ENCODE measurements around the gene TXNRD3.

Gene TXNRD3

DNA sequence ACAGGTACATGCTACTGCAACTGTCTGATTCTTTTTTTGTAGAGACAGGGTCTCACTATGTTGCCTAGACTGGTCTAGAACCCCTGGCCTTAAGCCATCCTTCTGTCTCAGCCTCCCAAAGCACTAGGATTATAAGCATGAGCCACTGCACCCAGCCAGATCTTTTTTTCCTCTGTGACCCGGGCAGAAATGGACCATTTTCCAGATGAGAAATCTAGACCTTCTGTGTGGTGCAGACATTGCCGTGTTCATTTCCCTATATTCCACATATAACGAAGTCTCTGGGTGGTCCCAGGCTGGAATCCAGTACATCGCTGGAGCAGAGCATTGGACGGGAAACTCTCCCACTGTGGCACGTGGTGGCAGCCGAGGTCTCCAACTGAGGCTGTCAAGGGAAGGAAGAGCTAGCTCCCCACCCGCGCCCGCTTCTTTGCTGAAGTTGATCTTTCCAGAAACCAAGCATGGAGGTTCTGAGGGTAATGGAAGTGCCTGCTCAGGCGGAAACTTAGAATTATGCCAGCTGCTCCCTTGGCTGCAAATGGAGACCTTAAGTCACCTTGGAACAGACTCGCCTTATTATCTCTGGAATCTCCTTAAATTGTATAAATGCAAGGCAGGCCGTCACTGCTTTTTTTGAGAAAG lies 23.1 kb upstream of the TXNRD3 start:
- peaks cover 0 to 19% (median 0%) of the 10 kb centered on the region in 11 experiments; a peak in 4 of 22 replicates for H3K27me3 ChIP-seq
- H3K4me1 ChIP-seq, result peaks cover 8 to 46% (median 35%) of the 10 kb centered on the region in 10 experiments
- H3K27ac ChIP-seq, result no peak overlapping the region
- peaks cover 12 to 21% (median 16%) of the 10 kb centered on the region in 11 experiments; a peak in 21 of 22 replicates for H3K9me3 ChIP-seq (replicated peaks in 1 of 11)
- TF ChIP-seq Cebpa-rat (IDR thresholded peaks at IDR 0.05), result no peak
- peak overlapping the region in 9 of 11 experiments; percentile 69 to 86 (median 80); a peak in 18 of 22 replicates for H3K4me2 ChIP-seq
- H4K20me1 ChIP-seq, result peaks cover 0 to 7% (median 0%) of the 10 kb centered on the region in 11 experiments; a peak in 2 of 22 replicates
- H3K4me3 ChIP-seq, result no peak overlapping the region
- no peak overlapping the region; a peak in 1 of 22 replicates for H3K9ac ChIP-seq
- no peaks in the 10 kb centered on the region for H3K36me3 ChIP-seq

DNA sequence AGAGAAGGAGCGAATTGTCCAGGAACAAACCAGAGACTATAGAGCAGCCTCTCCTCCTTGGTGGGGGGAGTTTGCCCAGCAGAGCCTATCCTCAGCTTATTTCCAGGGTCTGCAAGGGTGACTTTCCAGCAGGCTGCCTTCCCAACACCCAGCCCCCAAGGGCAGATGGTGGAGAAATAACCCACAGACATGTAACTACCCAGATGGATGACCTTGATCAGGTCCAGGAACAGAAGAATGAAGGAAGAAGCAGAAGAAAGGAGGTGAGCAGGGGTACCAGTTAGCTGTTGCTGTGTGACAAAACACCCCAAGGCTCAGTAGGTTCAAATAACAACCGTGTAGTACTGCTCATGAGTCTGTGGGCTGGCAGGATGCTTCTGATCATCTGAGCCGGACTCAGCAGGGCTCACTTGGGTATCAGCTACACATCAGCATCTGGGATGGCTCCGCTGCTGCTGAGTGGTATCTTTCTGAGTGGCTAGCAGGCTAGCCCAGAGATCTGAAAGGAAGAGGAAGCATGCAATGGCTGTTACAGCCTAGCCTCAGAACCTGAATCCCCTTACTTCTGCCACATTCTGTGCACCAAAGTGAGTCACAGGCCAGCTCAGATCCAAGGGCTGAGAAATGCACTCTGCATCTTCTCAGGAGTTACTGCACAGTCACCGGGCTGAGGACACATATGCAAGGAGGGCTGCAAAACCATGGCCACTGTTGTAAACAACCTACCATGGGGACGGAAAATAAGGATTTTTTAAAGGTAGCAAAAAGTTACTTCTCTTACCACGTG lies 22.2 kb upstream of the TXNRD3 start:
- no peak for TF ChIP-seq Cebpa-rat (IDR thresholded peaks at IDR 0.05)
- H4K20me1 ChIP-seq, result peaks cover 0 to 7% (median 0%) of the 10 kb centered on the region in 11 experiments; a peak in 1 of 22 replicates
- no peak overlapping the region for H3K9ac ChIP-seq
- H3K4me3 ChIP-seq, result no peak overlapping the region
- peaks cover 0 to 19% (median 0%) of the 10 kb centered on the region in 11 experiments; a peak in 4 of 22 replicates for H3K27me3 ChIP-seq
- H3K9me3 ChIP-seq (replicated peaks in 1 of 11), result peaks cover 14 to 21% (median 18%) of the 10 kb centered on the region in 11 experiments; a peak in 21 of 22 replicates
- H3K27ac ChIP-seq, result no peak overlapping the region
- H3K4me2 ChIP-seq, result 0 out of 22 replicates have a peak overlapping the region, but pooled peaks of 2 of the 11 experiments have one; percentile 82 to 86
- no peaks in the 10 kb centered on the region for H3K36me3 ChIP-seq
- peaks cover 8 to 45% (median 35%) of the 10 kb centered on the region in 10 experiments for H3K4me1 ChIP-seq

DNA sequence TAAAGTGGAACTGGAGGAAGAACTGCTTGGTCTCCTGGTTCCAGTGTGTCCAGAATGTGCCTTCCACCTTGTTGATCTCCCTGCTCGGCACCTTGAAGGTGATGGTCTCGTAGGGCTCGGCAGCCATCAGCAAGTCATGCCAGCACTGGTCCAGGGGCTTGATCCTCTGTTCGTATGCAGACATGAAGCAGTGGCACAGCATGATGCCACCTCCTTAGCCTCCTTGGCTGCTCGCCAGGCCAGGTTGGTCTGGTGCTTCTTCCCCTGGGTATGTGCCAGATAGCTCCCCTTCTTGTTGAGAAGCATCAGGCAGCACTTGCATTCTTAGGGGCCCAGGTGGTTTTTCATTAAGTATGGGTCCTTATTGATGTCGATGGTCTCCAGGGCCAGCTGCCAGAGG lies 17.8 kb upstream of the TXNRD3 start:
- no peaks in the 10 kb centered on the region for H3K27me3 ChIP-seq
- H3K9ac ChIP-seq, result no peak overlapping the region
- no peak for TF ChIP-seq Cebpa-rat (IDR thresholded peaks at IDR 0.05)
- no peaks in the 10 kb centered on the region; a peak in 1 of 22 replicates for H4K20me1 ChIP-seq
- no peak overlapping the region for H3K4me2 ChIP-seq
- H3K4me3 ChIP-seq, result no peak overlapping the region
- H3K36me3 ChIP-seq, result no peaks in the 10 kb centered on the region
- peaks cover 14 to 28% (median 18%) of the 10 kb centered on the region in 11 experiments; a peak in 21 of 22 replicates for H3K9me3 ChIP-seq (replicated peaks in 1 of 11)
- peaks cover 0 to 13% (median under 1%) of the 10 kb centered on the region in 10 experiments; a peak in 8 of 20 replicates for H3K4me1 ChIP-seq
- H3K27ac ChIP-seq, result no peak overlapping the region

DNA sequence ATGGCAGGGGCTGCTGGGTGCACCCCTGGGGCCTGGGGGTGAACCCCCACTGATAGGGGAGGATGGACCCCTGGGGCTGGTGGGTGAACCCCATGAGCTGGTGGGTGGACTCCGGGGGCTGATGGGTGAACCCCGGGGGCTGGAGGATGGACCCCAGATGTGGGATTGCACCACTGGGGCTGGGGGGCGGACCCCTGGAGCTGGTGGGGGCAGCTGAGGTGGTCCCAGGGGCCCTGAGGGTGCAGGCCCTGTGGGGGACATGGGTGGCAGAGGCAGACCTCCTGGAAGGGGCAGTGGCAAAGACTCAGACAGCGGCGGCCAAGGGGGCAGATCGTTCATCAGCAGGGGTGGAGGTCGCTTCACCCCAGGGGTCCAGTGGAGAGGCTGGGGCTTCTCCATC lies 17.4 kb upstream of the TXNRD3 start:
- Histone ChIP-seq H3K27me3 (no peaks in the 10 kb centered on the region), H3K9ac (no peak overlapping the region), H3K36me3 (no peaks in the 10 kb centered on the region), H3K4me3 (no peak overlapping the region), H3K4me1 (peaks cover 0 to 9% (median 0%) of the 10 kb centered on the region in 10 experiments; a peak in 4 of 20 replicates), H4K20me1 (no peaks in the 10 kb centered on the region; a peak in 1 of 22 replicates), H3K4me2 (no peak overlapping the region), H3K27ac (no peak overlapping the region), H3K9me3 (replicated peaks in 1 of 11) (peaks cover 14 to 28% (median 18%) of the 10 kb centered on the region in 11 experiments; a peak in 21 of 22 replicates)
- TF ChIP-seq Cebpa-rat (IDR thresholded peaks at IDR 0.05), result no peak

DNA sequence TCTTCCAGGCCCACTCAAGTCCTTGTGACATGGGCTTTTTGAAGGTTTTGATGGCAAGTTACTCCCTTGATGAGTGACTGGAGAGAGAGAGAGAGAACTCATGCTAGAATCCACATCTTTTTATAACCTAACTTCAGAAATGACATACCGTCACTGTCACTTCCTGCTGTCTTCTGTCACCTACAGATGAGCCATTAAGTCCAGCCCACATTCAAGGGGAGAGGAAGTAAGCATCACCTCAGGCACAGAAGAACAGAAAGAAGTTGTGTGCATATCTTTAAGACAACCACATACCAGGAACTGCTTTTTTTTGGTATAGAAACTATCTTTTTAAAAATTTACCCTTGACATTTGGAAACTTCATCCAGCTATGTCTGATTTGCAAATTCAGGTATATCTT lies 16.6 kb upstream of the TXNRD3 start:
- Histone ChIP-seq H3K4me2 (peak overlapping the region in 2 of 11 experiments; percentile 7 to 16; a peak in 1 of 22 replicates), H3K36me3 (no peaks in the 10 kb centered on the region), H4K20me1 (no peaks in the 10 kb centered on the region), H3K27me3 (no peaks in the 10 kb centered on the region), H3K9me3 (replicated peaks in 1 of 11) (peaks cover 14 to 28% (median 18%) of the 10 kb centered on the region in 11 experiments; a peak in 21 of 22 replicates), H3K4me1 (peaks cover 0 to 9% (median 0%) of the 10 kb centered on the region in 10 experiments; a peak in 4 of 20 replicates), H3K9ac (no peak overlapping the region), H3K27ac (no peak overlapping the region), H3K4me3 (no peak overlapping the region)
- TF ChIP-seq Cebpa-rat (IDR thresholded peaks at IDR 0.05), result no peak

DNA sequence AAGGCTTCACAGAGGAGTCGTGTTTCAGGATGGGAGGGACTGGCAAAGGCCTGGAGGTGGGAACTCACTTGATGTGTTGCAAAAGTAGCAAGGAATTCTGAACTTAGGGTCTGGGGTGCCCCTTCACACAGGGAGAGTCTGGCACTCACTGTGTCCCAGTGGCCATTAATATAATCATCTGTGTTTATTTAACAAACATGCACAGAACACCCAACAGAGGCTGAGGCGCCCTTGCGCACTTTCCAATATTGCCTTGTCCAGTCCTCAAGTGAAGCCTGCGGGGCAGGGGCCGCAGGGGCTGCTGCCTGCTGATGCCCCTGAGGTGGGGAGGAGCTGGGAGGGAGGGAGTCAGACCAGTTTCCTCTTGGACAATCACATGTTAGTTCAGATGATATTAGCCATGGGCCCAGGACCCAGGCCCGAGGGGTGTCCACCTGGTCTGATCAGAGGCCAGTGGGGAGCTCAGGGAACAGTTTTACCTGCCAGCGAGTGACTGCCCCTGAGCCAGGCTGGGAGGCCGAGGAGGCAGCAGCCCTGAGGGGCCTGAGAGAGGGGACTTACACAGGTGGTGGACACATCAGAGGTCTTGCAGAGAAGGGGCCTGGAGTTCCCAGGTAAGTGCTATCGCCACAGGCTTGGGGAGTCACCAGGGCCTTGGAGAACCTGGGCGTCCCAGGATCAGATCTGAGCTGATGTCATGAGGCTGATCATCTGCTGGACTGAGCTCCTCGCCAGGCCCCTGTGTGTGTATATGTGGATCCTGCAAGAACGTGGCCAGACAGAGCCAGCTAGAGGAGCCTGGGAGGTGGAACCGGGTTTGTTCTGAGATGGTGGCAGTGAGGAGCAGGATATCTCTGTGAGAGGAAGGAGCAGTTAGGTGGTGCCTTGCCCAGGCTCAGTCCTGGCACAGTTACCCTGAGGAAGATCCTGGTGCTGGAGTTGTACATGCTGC lies 13.8 kb upstream of the TXNRD3 start:
- Histone ChIP-seq H3K4me2 (no peak overlapping the region), H3K27me3 (no peaks in the 10 kb centered on the region)

DNA sequence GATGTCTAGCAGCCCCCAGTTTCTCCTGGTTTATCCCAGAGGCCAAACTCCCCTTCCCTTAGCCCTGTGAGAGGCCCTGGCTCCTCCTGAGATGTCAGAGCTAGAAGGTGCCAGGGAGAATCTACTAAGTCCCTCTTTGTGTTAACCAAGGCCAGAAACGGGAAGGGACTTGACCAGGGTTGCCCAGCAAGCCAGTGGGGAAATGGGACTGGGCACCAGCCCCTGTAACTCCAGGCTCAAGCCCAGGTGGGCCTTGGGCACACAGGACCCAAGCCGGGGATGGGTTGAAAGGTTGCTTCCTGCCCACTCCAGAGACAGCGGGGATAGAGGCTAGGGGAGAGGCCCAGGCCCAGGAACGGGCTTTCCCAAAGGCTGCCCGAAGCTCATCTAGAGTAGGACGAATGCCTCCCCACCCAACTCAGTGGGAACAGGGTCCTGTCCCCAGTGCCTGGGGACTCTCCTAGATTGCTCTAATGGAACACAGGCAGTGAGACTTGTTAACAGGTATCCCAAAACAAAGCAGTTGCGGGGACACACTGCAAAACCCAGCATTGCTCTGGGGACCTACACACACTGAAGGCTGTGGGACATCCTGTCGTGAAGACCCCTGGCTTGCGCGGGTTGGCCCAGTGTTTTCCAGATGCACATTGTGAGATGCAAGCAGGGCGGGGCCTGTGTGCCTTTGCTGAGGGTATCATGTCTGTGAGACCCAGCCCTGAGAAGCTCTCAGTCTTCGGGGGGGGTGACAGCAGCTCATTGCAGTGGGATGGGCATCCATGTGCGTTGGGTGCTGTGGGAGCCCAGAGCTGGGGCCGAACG lies 12.9 kb upstream of the TXNRD3 start:
- TF ChIP-seq Cebpa-rat (IDR thresholded peaks at IDR 0.05), result no peak
- Histone ChIP-seq H3K4me3 (no peak overlapping the region), H3K27ac (no peak overlapping the region), H3K4me2 (no peak overlapping the region), H3K4me1 (peaks cover 0 to 14% (median 2%) of the 10 kb centered on the region in 10 experiments; a peak in 8 of 20 replicates), H3K9me3 (replicated peaks in 1 of 11) (peaks cover 0 to 9% (median 1%) of the 10 kb centered on the region in 11 experiments; a peak in 10 of 22 replicates), H4K20me1 (0 out of 22 replicates have a peak, but pooled peaks cover 0 to 10% (median 0%) of the 10 kb centered on the region in 11 experiments), H3K9ac (no peak overlapping the region), H3K27me3 (no peaks in the 10 kb centered on the region), H3K36me3 (no peaks in the 10 kb centered on the region)

More for the DNA sequence above, 13.8 kb upstream of the TXNRD3 start:
- Histone ChIP-seq H3K9ac (no peak overlapping the region), H3K4me1 (peaks cover 0 to 14% (median 2%) of the 10 kb centered on the region in 10 experiments; a peak in 8 of 20 replicates), H3K9me3 (replicated peaks in 1 of 11) (peaks cover 6 to 17% (median 10%) of the 10 kb centered on the region in 11 experiments; a peak in 20 of 22 replicates), H3K36me3 (no peaks in the 10 kb centered on the region), H4K20me1 (0 out of 22 replicates have a peak, but pooled peaks cover 0 to 2% (median 0%) of the 10 kb centered on the region in 11 experiments), H3K4me3 (no peak overlapping the region), H3K27ac (no peak overlapping the region)
- TF ChIP-seq Cebpa-rat (IDR thresholded peaks at IDR 0.05), result no peak
